Activated gamma-delta T cell (primary cell): ENCODE measurements around the gene MORN4.

Experiments used
- DNase-seq: peaks from one replicate; lab custom pipeline; 2025; lab: John Stamatoyannopoulos, UW

MORN4 gene

GRCh38 chr10:97573021-97573420 is 60.3 kb downstream of the MORN4 start:
- DNase-seq, result no peak

- DNase-seq, result no peak
Measured at GRCh38 chr10:97572214-97572989, 60.9 kb downstream of the MORN4 start, which contains the start of gene ANKRD2. ANKRD2 (plus strand) TSS chr10:97572779; CDS start chr10:97572789, 10 bp downstream.

GRCh38 chr10:97571622-97572021 is 61.7 kb downstream of the MORN4 start:
- DNase-seq, result no peak

- DNase-seq, result no peak
Measured at GRCh38 chr10:97570789-97571471, 62.4 kb downstream of the MORN4 start.

GRCh38 chr10:97570146-97570788 is 63.0 kb downstream of the MORN4 start:
- DNase-seq, result no peak

GRCh38 chr10:97567891-97568290 is 65.4 kb downstream of the MORN4 start:
- DNase-seq, result no peak

- no peak for DNase-seq
Measured at GRCh38 chr10:97566336-97566996, 66.8 kb downstream of the MORN4 start.

GRCh38 chr10:97564776-97565175 is 68.5 kb downstream of the MORN4 start:
- no peak for DNase-seq
